SK-N-MC (cell line): Measurements from ENCODE around the gene COL13A1.

ENCODE experiments used
- DNase-seq: peaks from one replicate; pipeline ENCODE4 v3.0.0-alpha.2; 2011; ENCODE audit warnings: low read depth, low spot score
- H3K27ac ChIP-seq: fragments of 200-600 bp; sonication (generic); 2 replicates; pipeline ENCODE4 v1.5.1; 2016; ENCODE audit warnings: mixed run types
- H3K36me3 ChIP-seq: fragments of 200-600 bp; sonication (generic); 2 replicates; pipeline ENCODE4 v1.6.1; 2017; ENCODE audit warnings: antibody characterized with exemption, low read length, mixed read lengths; ENCODE audit not compliant: insufficient read depth
- H3K4me3 ChIP-seq: fragments of 200-600 bp; sonication (generic); 2 replicates; pipeline ENCODE4 v1.5.1; 2016
- H3K9ac ChIP-seq: fragments of 200-600 bp; sonication (generic); 2 replicates; pipeline ENCODE4 v1.8.0; 2017; ENCODE audit warnings: mixed run types, mixed read lengths; ENCODE audit not compliant: insufficient read length
- H3K9me3 ChIP-seq: fragments of 200-600 bp; sonication (generic); 2 replicates; pipeline ENCODE4 v1.6.1; 2017; ENCODE audit warnings: low read depth, mild to moderate bottlenecking, antibody characterized with exemption, low read length, moderate library complexity, mixed read lengths
- EZH2 ChIP-seq: fragments of 200-600 bp; sonication (generic); IDR thresholded peaks from one replicate; pipeline ENCODE4 v1.6.1; 2017; ENCODE audit warnings: antibody characterized with exemption
- FOXP2 ChIP-seq: optimal IDR thresholded peaks from 2 replicates; pipeline ENCODE3; 2011; ENCODE audit warnings: mild to moderate bottlenecking, moderate library complexity; ENCODE audit not compliant: insufficient read depth; ENCODE audit errors: extremely low read length, control extremely low read depth
- POLR2AphosphoS5 ChIP-seq: IDR thresholded peaks from 2 replicates; pipeline ENCODE4 v1.6.1; 2012; ENCODE audit warnings: mild to moderate bottlenecking, low read depth, low read length, borderline replicate concordance

COL13A1 gene

DNA sequence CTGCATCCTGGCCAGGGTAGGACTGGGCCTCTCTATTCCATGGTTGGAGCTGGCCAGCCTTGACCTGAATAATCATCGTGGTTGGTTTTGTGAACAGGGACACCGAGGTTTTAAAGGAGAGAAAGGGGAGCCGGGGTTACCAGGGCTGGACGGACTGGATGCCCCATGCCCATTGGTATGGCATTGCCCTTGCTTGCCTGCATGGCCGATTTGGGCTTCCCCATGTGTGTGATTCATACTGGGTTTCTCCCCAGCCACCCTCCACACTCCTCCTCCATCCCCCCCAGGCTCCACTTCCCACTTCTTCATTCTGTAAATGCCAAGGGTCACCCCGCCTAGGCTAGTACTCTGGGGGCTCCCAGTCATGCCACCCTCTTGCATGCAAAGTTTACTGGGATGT, 152.1 kb downstream of the COL13A1 start:
- no peak overlapping the region for H3K4me3 ChIP-seq
- no peak overlapping the region for H3K27ac ChIP-seq
- no peaks in the 10 kb centered on the region for H3K36me3 ChIP-seq
- H3K9ac ChIP-seq: no peak overlapping the region
- TF ChIP-seq EZH2 (no peak), POLR2AphosphoS5 (no peak), FOXP2 (no peak)
- H3K9me3 ChIP-seq: no peaks in the 10 kb centered on the region
- no peak for DNase-seq

DNA sequence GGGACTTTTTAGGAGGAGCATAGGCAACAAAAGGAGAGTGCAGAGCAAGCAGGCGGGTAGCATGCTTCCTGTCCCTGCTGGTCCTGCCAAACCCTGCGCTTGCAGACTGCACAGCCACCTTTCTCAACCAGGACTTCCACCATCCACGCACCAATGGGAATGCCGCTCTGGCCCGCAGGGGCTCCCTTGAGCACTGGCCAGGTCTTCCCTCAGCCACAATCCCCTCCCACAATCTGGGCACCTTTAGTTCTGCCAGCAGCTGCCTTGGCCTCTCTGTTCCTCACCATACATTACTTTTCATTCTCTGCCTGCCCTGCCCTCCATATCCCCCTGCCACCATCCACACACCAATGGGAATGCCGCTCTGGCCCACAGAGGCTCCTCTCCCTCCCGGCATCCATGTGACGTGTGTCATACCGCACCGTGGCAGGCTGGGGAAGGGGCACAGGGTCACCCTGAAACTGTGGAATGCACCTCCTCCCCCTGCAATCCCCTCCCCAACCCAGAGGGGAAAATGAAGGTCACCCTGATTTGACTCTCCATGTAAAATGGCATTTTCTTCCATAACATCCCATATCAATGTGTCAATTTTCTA, 153.6 kb downstream of the COL13A1 start:
- H3K27ac ChIP-seq: no peak overlapping the region
- TF ChIP-seq FOXP2: no peak
- no peak for TF ChIP-seq POLR2AphosphoS5
- no peak for TF ChIP-seq EZH2

DNA sequence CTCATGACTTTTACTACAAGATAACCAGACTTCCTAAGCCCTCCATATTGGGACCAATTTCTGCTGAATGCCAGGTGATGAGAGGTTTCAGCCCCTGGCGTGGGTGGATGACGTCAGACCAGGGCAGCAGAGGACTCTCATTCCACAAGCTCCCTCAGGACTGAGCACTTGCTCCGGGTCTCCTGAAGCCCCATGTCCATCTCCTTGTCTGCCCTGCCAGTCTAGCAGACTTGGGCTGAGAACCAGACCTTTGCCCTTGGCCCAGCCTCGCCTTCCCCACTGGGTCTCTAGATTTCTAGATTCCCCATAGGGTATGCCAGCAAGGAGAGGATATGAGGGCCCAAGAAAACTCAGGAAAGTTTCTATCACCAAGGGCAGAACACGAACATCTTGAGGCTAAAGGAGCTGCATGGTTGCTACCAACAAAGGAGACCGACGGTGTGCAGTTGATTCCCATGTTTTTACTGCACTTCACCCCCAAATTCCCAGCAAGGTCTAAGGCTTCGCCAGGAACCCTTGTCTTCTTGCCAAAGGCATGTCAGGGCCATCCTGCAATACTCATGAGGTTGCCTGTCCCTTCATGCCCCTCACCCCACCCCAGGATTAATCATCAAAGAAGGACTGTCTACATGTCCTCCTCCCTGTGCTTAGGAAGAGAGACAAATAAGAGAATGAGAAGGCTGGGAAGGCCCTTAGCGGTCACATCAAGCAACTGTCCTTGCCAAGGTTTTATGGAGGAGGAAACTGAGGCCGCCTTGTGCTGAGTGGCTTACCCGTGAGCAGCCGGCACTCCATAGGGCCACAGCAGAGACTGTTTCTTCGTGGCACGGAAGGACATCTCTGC, 154.4 kb downstream of the COL13A1 start:
- Histone ChIP-seq H3K4me3 (no peak overlapping the region), H3K36me3 (no peaks in the 10 kb centered on the region), H3K9ac (no peak overlapping the region), H3K9me3 (no peaks in the 10 kb centered on the region), H3K27ac (no peak overlapping the region)
- no peak for DNase-seq
- TF ChIP-seq FOXP2 (no peak), POLR2AphosphoS5 (no peak), EZH2 (no peak)

More for the DNA sequence above, 153.6 kb downstream of the COL13A1 start:
- Histone ChIP-seq H3K9ac (no peak overlapping the region), H3K4me3 (no peak overlapping the region), H3K36me3 (no peaks in the 10 kb centered on the region), H3K9me3 (no peaks in the 10 kb centered on the region)
- no peak for DNase-seq

DNA sequence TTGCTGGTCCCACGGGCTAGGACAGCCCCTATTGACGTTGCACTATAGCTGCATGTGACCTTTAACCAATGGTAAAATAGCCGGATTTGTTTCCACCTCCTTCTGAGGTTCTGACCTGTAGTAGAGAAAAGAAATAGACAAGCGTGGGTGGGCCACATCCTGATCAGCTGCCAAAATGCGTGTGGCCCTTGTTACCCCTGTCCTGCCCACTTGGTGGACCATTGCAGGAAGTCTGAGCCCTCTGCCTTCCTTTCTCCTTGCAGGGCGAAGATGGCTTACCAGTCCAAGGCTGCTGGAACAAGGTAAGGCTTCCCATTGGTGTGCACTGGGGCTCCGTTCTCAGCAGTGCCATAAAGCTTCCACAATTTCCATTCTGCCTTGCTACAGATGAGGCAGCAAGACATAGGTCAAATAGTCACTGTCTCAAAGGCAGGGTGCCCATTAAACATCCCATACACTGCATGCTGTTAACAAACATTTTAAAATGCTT, 155.1 kb downstream of the COL13A1 start:
- TF ChIP-seq FOXP2 (no peak), EZH2 (no peak), POLR2AphosphoS5 (no peak)
- no peak overlapping the region for H3K27ac ChIP-seq
- H3K36me3 ChIP-seq: no peaks in the 10 kb centered on the region
- no peaks in the 10 kb centered on the region for H3K9me3 ChIP-seq
- no peak for DNase-seq
- H3K9ac ChIP-seq: no peak overlapping the region
- no peak overlapping the region for H3K4me3 ChIP-seq

DNA sequence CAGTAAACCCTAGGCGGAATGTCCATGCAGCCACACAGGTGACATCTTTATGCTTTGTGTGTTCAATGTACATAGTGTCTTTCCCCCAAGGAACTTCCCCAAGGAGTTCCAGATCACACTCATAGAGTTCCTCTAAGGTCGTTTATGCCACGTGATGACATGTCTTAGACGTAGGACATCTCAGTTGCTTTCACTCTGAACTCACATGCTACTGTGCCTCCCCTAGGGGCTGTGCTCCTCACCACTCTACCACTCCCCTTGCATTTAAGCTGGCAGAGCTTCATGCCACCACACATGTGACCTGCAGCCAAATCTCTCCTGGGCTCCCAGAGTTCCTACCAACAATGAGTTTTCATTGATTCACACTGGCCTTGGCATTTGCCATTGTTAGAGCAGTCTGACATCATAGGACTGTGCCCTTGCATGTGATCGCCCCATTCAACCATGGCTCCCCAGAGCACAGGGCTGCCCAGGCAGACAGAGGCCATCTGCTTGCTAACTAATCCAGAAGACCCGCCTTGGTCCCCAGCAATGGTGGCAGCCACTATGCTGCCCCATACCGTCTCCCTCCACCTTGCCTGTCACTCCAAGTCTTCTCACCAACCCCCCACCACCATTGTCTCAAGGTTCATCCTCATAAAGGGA, 155.7 kb downstream of the COL13A1 start:
- Histone ChIP-seq H3K27ac (no peak overlapping the region), H3K9me3 (no peaks in the 10 kb centered on the region), H3K4me3 (no peak overlapping the region), H3K9ac (no peak overlapping the region), H3K36me3 (no peaks in the 10 kb centered on the region)
- TF ChIP-seq EZH2: no peak
- no peak for TF ChIP-seq FOXP2
- TF ChIP-seq POLR2AphosphoS5: no peak
- no peak for DNase-seq

DNA sequence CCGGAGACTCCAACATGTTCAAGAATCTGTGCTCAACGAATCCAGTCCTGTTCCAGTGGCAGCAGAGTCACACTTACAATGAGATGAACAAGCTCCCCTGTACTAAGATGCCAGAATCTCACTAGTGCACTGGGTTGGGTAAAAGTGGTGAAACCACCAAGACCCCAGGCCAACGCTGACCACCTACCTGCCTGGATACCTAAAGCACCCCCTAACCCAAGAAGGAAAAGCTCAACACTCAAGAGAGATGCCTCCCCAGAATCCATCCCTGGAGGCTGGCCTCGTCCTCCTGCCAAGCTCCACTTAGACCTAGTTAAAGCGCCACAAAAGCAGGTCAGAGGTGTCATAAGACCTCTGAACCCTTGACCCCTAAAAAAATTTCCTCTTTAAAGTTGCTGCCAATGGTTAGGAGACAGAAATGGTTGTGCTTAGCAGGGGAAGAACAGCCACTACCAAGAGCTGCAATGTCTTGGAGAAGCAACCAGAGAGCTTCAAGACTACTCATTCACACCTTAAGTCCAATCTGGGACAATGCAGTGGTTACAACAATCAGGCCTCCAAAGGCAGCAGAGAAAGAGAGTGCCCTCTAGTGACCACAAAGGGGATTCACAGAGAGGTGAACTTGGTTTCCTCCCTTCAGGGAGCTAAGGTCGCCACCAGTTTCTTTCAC, 156.3 kb downstream of the COL13A1 start:
- DNase-seq: no peak

DNA sequence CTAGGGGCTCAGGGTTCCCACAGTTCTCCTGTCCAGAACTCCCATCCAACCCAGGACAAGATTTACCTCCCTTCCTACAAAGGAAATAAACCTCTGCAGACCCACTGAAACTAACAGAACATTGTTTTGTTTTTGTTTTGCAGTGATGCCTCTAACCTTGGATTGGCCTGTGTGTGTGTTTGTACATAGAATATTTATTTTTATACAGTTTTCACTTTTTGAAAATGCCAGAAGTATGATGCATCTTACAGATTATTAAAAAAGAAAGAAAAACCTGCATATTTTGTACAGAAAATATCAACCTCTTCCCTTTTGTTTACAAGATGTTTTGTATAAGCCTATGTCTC, 156.8 kb downstream of the COL13A1 start:
- Histone ChIP-seq H3K27ac (no peak overlapping the region), H3K9me3 (no peaks in the 10 kb centered on the region), H3K9ac (no peak overlapping the region), H3K36me3 (no peaks in the 10 kb centered on the region), H3K4me3 (no peak overlapping the region)
- no peak for DNase-seq
- TF ChIP-seq POLR2AphosphoS5: no peak

More for the DNA sequence above, 156.3 kb downstream of the COL13A1 start:
- H3K9me3 ChIP-seq: no peaks in the 10 kb centered on the region
- no peak for TF ChIP-seq POLR2AphosphoS5
- no peak for TF ChIP-seq FOXP2
- no peak for TF ChIP-seq EZH2
- no peak overlapping the region for H3K9ac ChIP-seq
- H3K36me3 ChIP-seq: no peaks in the 10 kb centered on the region
- no peak overlapping the region for H3K27ac ChIP-seq
- H3K4me3 ChIP-seq: no peak overlapping the region

DNA sequence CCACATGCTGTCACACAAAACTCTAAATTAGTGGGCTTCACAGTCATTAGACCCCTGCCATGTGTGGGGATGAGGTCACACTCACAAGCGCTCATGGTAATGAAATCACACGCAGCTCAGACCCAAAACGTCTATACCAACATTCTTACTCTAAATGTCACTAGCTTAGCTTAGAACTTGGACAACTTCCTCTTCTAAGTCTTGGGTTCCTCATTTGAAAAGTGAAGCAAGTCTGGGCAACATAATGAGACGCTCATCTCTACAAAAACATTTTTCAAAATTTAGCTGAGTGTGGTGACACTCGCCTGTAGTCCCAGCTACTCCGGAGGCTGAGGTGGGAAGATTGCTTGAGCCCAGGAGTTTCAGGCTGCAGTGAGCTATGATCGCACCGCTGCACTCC, 158.2 kb downstream of the COL13A1 start:
- H3K4me3 ChIP-seq: no peak overlapping the region
- no peaks in the 10 kb centered on the region for H3K36me3 ChIP-seq
- H3K27ac ChIP-seq: peak overlapping the region; percentile 68; the same call in 1 of the 2 replicates
- H3K9ac ChIP-seq: no peak overlapping the region
- no peaks in the 10 kb centered on the region for H3K9me3 ChIP-seq
- TF ChIP-seq EZH2 (no peak), FOXP2 (no peak), POLR2AphosphoS5 (no peak)
- DNase-seq: no peak
